CD4-positive, CD25-positive, alpha-beta regulatory T cell (primary cell): Measurements from ENCODE around the gene SARDH. TPM values are rescaled to one million over a fixed set of nuclear protein-coding genes. Genes with fewer than 3 reads are reported as not detected.

Experiments used
- ATAC-seq, 2 donors: fragments of 150-1000 bp; cut with Tn5 transposase; one replicate each; pipeline ENCODE4 v1.10.0; 2021; ENCODE audit warnings: low read depth in 2 of 2, moderate number of reproducible peaks in 2 of 2, moderate library complexity in 1 of 2
- DNase-seq, 3 donors: peaks; one replicate each; pipeline versions ENCODE4 v3.0.0 to v3.0.0-alpha.2; 2012 to 2022; ENCODE audit warnings: mixed read lengths in 1 of 3
- H3K27ac ChIP-seq: one replicate; pipeline ENCODE4 v1.7.0; 2013; ENCODE audit warnings: mild to moderate bottlenecking, low read length; ENCODE audit not compliant: insufficient read depth, poor library complexity, severe bottlenecking
- H3K27me3 ChIP-seq: one replicate; pipeline ENCODE4 v1.7.0; 2013; ENCODE audit warnings: low read length; ENCODE audit not compliant: control insufficient read depth, insufficient read depth
- H3K36me3 ChIP-seq: one replicate; pipeline ENCODE4 v1.7.0; 2013; ENCODE audit warnings: mild to moderate bottlenecking, low read length, moderate library complexity; ENCODE audit not compliant: control insufficient read depth, insufficient read depth
- H3K4me1 ChIP-seq: 2 replicates; pipeline ENCODE4 v1.7.0; 2013; ENCODE audit warnings: mild to moderate bottlenecking, low read length; ENCODE audit not compliant: insufficient read depth, control insufficient read depth, poor library complexity, severe bottlenecking
- H3K4me3 ChIP-seq: one replicate; pipeline ENCODE4 v1.7.0; 2013; ENCODE audit warnings: low read depth, mild to moderate bottlenecking, low read length, moderate library complexity
- H3K9me3 ChIP-seq, 2 experiments: 1 replicate in 1 of 2; 2 replicates in 1 of 2; pipeline ENCODE4 v1.7.0; 2013; ENCODE audit warnings: low read length in 2 of 2, mild to moderate bottlenecking in 1 of 2, moderate library complexity in 1 of 2; ENCODE audit not compliant: control insufficient read depth in 2 of 2
- H3K27ac Mint-ChIP-seq, 3 donors: one replicate each; pipeline ENCODE4 v1.8.0; 2020 to 2022; ENCODE audit warnings: mild to moderate bottlenecking in 3 of 3, mixed read lengths in 3 of 3, moderate library complexity in 2 of 3
- H3K27me3 Mint-ChIP-seq: one replicate; pipeline ENCODE4 v1.8.0; 2022; ENCODE audit warnings: mild to moderate bottlenecking, mixed read lengths
- H3K36me3 Mint-ChIP-seq: one replicate; pipeline ENCODE4 v1.8.0; 2020; ENCODE audit warnings: mixed read lengths
- H3K4me1 Mint-ChIP-seq, 4 donors: one replicate each; pipeline ENCODE4 v1.8.0; 2020 to 2022; ENCODE audit warnings: mixed read lengths in 4 of 4, mild to moderate bottlenecking in 1 of 4
- H3K4me3 Mint-ChIP-seq, 4 donors: one replicate each; pipeline ENCODE4 v1.8.0; 2020 to 2022; ENCODE audit warnings: mild to moderate bottlenecking in 4 of 4, mixed read lengths in 4 of 4, moderate library complexity in 3 of 4
- H3K9me3 Mint-ChIP-seq, 7 donors: one replicate each; pipeline ENCODE4 v1.8.0; 2020 to 2022; ENCODE audit warnings: mixed read lengths in 7 of 7, mild to moderate bottlenecking in 3 of 7, moderate library complexity in 2 of 7
- polyA plus RNA-seq, 4 donors: library from polyadenylated mRNA; unstranded; fragments of 300-500 nt; fragmentation: Illumina TruSeq; gene quantifications; one replicate each; pipeline ENCODE4 v1.2.3, GENCODE V29; 2021
- total RNA-seq: library from RNA; stranded (reverse); gene quantifications from one replicate; pipeline ENCODE4 v1.2.3, GENCODE V29; 2022

SARDH gene
- total and polyA plus RNA-seq, 5 donors from 2014 or later, result 5.8 to 15.6 (median 8.4) TPM

- H3K4me1 ChIP-seq, result peaks cover 15% of the 10 kb centered on the region
- Mint-ChIP-seq H3K4me3 (no peak overlapping the region), H3K4me1 (peaks cover 0 to 38% (median 7%) of the 10 kb centered on the region in 4 donors)
These were observed 83.2 kb downstream of the SARDH start for GRCh38 chr9:133654736-133655657.

GRCh38 chr9:133653638-133654037, 84.5 kb downstream of the SARDH start:
- H3K4me1 ChIP-seq, result peaks cover 9% of the 10 kb centered on the region
- ATAC-seq (no peak), DNase-seq (no peak)
- H3K4me3 ChIP-seq, result no peak overlapping the region
- Mint-ChIP-seq H3K36me3 (no peaks in the 10 kb centered on the region), H3K4me3 (no peak overlapping the region), H3K27ac (no peak overlapping the region), H3K9me3 (peaks cover 0 to 2% (median 0%) of the 10 kb centered on the region in 7 donors), H3K27me3 (peaks cover 39% of the 10 kb centered on the region), H3K4me1 (peaks cover 0 to 29% (median 6%) of the 10 kb centered on the region in 4 donors)
- no peaks in the 10 kb centered on the region for H3K36me3 ChIP-seq
- H3K27me3 ChIP-seq, result no peaks in the 10 kb centered on the region
- no peak overlapping the region for H3K27ac ChIP-seq
- H3K9me3 ChIP-seq, result no peaks in the 10 kb centered on the region

More at GRCh38 chr9:133654736-133655657, 83.2 kb downstream of the SARDH start:
- Histone ChIP-seq H3K27me3 (no peaks in the 10 kb centered on the region), H3K9me3 (no peaks in the 10 kb centered on the region), H3K4me3 (no peak overlapping the region), H3K27ac (no peak overlapping the region), H3K36me3 (no peaks in the 10 kb centered on the region)
- H3K36me3 Mint-ChIP-seq, result no peaks in the 10 kb centered on the region
- H3K27ac Mint-ChIP-seq, result no peak overlapping the region
- peaks cover 0 to under 1% (median 0%) of the 10 kb centered on the region in 7 donors for H3K9me3 Mint-ChIP-seq
- peaks cover 33% of the 10 kb centered on the region for H3K27me3 Mint-ChIP-seq
- no peak for DNase-seq
- no peak for ATAC-seq

- no peaks in the 10 kb centered on the region for H3K9me3 ChIP-seq
- no peaks in the 10 kb centered on the region for H3K4me1 ChIP-seq
- Mint-ChIP-seq H3K4me3 (no peak overlapping the region), H3K27me3 (peaks cover 31% of the 10 kb centered on the region), H3K9me3 (peaks cover 0 to 2% (median 0%) of the 10 kb centered on the region in 7 donors), H3K27ac (no peak overlapping the region), H3K4me1 (peaks cover 0 to 4% (median 2%) of the 10 kb centered on the region in 4 donors), H3K36me3 (no peaks in the 10 kb centered on the region)
- DNase-seq (no peak), ATAC-seq (no peak)
- no peaks in the 10 kb centered on the region for H3K36me3 ChIP-seq
- no peak overlapping the region for H3K27ac ChIP-seq
- no peaks in the 10 kb centered on the region for H3K27me3 ChIP-seq
- no peak overlapping the region for H3K4me3 ChIP-seq
These were observed 88.1 kb downstream of the SARDH start for GRCh38 chr9:133650026-133650425.

- ATAC-seq (no peak), DNase-seq (no peak)
- H3K4me1 ChIP-seq, result no peaks in the 10 kb centered on the region
- Mint-ChIP-seq H3K4me1 (peaks cover 0 to 4% (median 2%) of the 10 kb centered on the region in 4 donors), H3K27ac (no peak overlapping the region), H3K4me3 (no peak overlapping the region), H3K36me3 (no peaks in the 10 kb centered on the region), H3K27me3 (peaks cover 24% of the 10 kb centered on the region), H3K9me3 (peaks cover 0 to 5% (median 0%) of the 10 kb centered on the region in 7 donors)
- H3K27ac ChIP-seq, result no peak overlapping the region
- no peaks in the 10 kb centered on the region for H3K36me3 ChIP-seq
- no peaks in the 10 kb centered on the region for H3K27me3 ChIP-seq
- no peak overlapping the region for H3K4me3 ChIP-seq
- H3K9me3 ChIP-seq, result no peaks in the 10 kb centered on the region
These were observed 89.0 kb downstream of the SARDH start for GRCh38 chr9:133649194-133649593.

- Histone ChIP-seq H3K27ac (no peak overlapping the region), H3K27me3 (no peaks in the 10 kb centered on the region), H3K36me3 (no peaks in the 10 kb centered on the region), H3K9me3 (no peaks in the 10 kb centered on the region), H3K4me3 (no peak overlapping the region), H3K4me1 (no peaks in the 10 kb centered on the region)
- ATAC-seq, result no peak
- no peaks in the 10 kb centered on the region for H3K36me3 Mint-ChIP-seq
- DNase-seq, result no peak
- peaks cover 0 to 5% (median 0%) of the 10 kb centered on the region in 7 donors for H3K9me3 Mint-ChIP-seq
- H3K27ac Mint-ChIP-seq, result no peak overlapping the region
- peaks cover 16% of the 10 kb centered on the region for H3K27me3 Mint-ChIP-seq
- H3K4me1 Mint-ChIP-seq, result peaks cover 0 to 4% (median 2%) of the 10 kb centered on the region in 4 donors
- no peak overlapping the region for H3K4me3 Mint-ChIP-seq
These were observed 90.2 kb downstream of the SARDH start for GRCh38 chr9:133647765-133648469.

- Histone ChIP-seq H3K27ac (no peak overlapping the region), H3K27me3 (no peaks in the 10 kb centered on the region), H3K36me3 (no peaks in the 10 kb centered on the region), H3K4me3 (no peak overlapping the region), H3K9me3 (no peaks in the 10 kb centered on the region), H3K4me1 (no peaks in the 10 kb centered on the region)
- no peak for DNase-seq
- peaks cover 0 to 5% (median 0%) of the 10 kb centered on the region in 7 donors for H3K9me3 Mint-ChIP-seq
- peaks cover 0 to 4% (median 2%) of the 10 kb centered on the region in 4 donors for H3K4me1 Mint-ChIP-seq
- H3K27ac Mint-ChIP-seq, result no peak overlapping the region
- H3K4me3 Mint-ChIP-seq, result no peak overlapping the region
- no peaks in the 10 kb centered on the region for H3K36me3 Mint-ChIP-seq
- peaks cover 11% of the 10 kb centered on the region for H3K27me3 Mint-ChIP-seq
- no peak for ATAC-seq
These were observed 91.0 kb downstream of the SARDH start for GRCh38 chr9:133647148-133647547.

GRCh38 chr9:133645021-133645765, 93.0 kb downstream of the SARDH start:
- Histone ChIP-seq H3K4me1 (no peaks in the 10 kb centered on the region), H3K4me3 (no peak overlapping the region), H3K27ac (no peak overlapping the region), H3K27me3 (no peaks in the 10 kb centered on the region), H3K9me3 (no peaks in the 10 kb centered on the region), H3K36me3 (no peaks in the 10 kb centered on the region)
- Mint-ChIP-seq H3K4me1 (peaks cover 0 to 4% (median 2%) of the 10 kb centered on the region in 4 donors), H3K9me3 (peaks cover 0 to 5% (median 0%) of the 10 kb centered on the region in 7 donors), H3K4me3 (no peak overlapping the region), H3K27me3 (peaks cover 6% of the 10 kb centered on the region), H3K27ac (no peak overlapping the region), H3K36me3 (no peaks in the 10 kb centered on the region)
- no peak for ATAC-seq
- no peak for DNase-seq
